Measurements from ENCODE around the gene MLF2. TPM values are rescaled to one million over a fixed set of nuclear protein-coding genes. Genes with fewer than 3 reads are reported as not detected.
A peak's percentile ranks its signal among the peaks of the same experiment; 100 is the strongest.

The MLF2 gene
- total and polyA plus RNA-seq, 9 of the 15 experiments (the other 6 are each of a cell fraction or from before 2014, with no cell fraction given): 11.4 to 190 (median 139) TPM

- no peak for TF ChIP-seq CHD4 (IDR thresholded peaks at IDR 0.05; ENCODE audit: insufficient read depth, insufficient replicate concordance, low read depth, low read length, poor library complexity, severe bottlenecking)
- TF ChIP-seq, protein P1, sequence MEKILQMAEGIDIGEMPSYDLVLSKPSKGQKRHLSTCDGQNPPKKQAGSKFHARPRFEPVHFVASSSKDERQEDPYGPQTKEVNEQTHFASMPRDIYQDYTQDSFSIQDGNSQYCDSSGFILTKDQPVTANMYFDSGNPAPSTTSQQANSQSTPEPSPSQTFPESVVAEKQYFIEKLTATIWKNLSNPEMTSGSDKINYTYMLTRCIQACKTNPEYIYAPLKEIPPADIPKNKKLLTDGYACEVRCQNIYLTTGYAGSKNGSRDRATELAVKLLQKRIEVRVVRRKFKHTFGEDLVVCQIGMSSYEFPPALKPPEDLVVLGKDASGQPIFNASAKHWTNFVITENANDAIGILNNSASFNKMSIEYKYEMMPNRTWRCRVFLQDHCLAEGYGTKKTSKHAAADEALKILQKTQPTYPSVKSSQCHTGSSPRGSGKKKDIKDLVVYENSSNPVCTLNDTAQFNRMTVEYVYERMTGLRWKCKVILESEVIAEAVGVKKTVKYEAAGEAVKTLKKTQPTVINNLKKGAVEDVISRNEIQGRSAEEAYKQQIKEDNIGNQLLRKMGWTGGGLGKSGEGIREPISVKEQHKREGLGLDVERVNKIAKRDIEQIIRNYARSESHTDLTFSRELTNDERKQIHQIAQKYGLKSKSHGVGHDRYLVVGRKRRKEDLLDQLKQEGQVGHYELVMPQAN (IDR thresholded peaks at IDR 0.05; ENCODE audit: borderline replicate concordance): no peak
- TF ChIP-seq SAFB (IDR thresholded peaks at IDR 0.05; ENCODE audit: borderline replicate concordance, low read depth, low read length): 0 out of 2 replicates have a peak, but pooled peaks have one; percentile 20
- TF ChIP-seq, protein P2, sequence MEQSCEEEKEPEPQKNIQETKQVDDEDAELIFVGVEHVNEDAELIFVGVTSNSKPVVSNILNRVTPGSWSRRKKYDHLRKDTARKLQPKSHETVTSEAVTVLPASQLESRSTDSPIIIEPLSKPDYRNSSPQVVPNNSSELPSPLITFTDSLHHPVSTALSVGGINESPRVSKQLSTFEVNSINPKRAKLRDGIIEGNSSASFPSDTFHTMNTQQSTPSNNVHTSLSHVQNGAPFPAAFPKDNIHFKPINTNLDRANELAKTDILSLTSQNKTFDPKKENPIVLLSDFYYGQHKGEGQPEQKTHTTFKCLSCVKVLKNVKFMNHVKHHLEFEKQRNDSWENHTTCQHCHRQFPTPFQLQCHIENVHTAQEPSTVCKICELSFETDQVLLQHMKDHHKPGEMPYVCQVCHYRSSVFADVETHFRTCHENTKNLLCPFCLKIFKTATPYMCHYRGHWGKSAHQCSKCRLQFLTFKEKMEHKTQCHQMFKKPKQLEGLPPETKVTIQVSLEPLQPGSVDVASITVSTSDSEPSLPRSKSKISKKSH (CRISPR knock-in tag; IDR thresholded peaks at IDR 0.05): no peak
- no peak for TF ChIP-seq SLC30A9 (CRISPR knock-in tag; IDR thresholded peaks at IDR 0.05)
- TF ChIP-seq L3MBTL2 (IDR thresholded peaks at IDR 0.05): peak; percentile 35
- no peak for TF ChIP-seq NFATC3 (IDR thresholded peaks at IDR 0.05)
- no peak for TF ChIP-seq ZNF395 (CRISPR knock-in tag; IDR thresholded peaks at IDR 0.05)
- TF ChIP-seq, protein P3, sequence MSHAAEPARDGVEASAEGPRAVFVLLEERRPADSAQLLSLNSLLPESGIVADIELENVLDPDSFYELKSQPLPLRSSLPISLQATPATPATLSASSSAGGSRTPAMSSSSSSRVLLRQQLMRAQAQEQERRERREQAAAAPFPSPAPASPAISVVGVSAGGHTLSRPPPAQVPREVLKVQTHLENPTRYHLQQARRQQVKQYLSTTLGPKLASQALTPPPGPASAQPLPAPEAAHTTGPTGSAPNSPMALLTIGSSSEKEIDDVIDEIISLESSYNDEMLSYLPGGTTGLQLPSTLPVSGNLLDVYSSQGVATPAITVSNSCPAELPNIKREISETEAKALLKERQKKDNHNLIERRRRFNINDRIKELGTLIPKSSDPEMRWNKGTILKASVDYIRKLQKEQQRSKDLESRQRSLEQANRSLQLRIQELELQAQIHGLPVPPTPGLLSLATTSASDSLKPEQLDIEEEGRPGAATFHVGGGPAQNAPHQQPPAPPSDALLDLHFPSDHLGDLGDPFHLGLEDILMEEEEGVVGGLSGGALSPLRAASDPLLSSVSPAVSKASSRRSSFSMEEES (CRISPR knock-in tag; IDR thresholded peaks at IDR 0.05): no peak
- peak; percentile 74 for TF ChIP-seq SP1 (CRISPR knock-in tag; IDR thresholded peaks at IDR 0.05)
- no peak for TF ChIP-seq ZNF584 (CRISPR knock-in tag; IDR thresholded peaks at IDR 0.05; ENCODE audit: low read depth)
- TF ChIP-seq POLR2B (IDR thresholded peaks at IDR 0.05; ENCODE audit: low read depth, partially characterized antibody): peak; percentile 85
- TF ChIP-seq DEAF1 (CRISPR knock-in tag; IDR thresholded peaks at IDR 0.05): no peak; the same call in none of the 2 replicates
- no peak for TF ChIP-seq ARID3B (CRISPR knock-in tag; IDR thresholded peaks at IDR 0.05; ENCODE audit: borderline replicate concordance)
- TF ChIP-seq GTF2A2 (tag; IDR thresholded peaks at IDR 0.05): no peak
- TF ChIP-seq NRF1 (conservative IDR thresholded peaks at IDR 0.05 in 1 of 2, IDR thresholded peaks at IDR 0.05 in 1 of 2): peak; percentile 64 to 70
Observed at GRCh38 chr12:6752921-6753771, at the start of gene MLF2 (continued).

All from K562 (cell line).